DMS 273 (cell line): ENCODE data around the gene SNX19.

ENCODE experiments used
- DNase-seq: peaks from one replicate; lab custom pipeline; 2025; ENCODE audit not compliant: unreplicated experiment; lab: John Stamatoyannopoulos, UW

Gene SNX19

DNA sequence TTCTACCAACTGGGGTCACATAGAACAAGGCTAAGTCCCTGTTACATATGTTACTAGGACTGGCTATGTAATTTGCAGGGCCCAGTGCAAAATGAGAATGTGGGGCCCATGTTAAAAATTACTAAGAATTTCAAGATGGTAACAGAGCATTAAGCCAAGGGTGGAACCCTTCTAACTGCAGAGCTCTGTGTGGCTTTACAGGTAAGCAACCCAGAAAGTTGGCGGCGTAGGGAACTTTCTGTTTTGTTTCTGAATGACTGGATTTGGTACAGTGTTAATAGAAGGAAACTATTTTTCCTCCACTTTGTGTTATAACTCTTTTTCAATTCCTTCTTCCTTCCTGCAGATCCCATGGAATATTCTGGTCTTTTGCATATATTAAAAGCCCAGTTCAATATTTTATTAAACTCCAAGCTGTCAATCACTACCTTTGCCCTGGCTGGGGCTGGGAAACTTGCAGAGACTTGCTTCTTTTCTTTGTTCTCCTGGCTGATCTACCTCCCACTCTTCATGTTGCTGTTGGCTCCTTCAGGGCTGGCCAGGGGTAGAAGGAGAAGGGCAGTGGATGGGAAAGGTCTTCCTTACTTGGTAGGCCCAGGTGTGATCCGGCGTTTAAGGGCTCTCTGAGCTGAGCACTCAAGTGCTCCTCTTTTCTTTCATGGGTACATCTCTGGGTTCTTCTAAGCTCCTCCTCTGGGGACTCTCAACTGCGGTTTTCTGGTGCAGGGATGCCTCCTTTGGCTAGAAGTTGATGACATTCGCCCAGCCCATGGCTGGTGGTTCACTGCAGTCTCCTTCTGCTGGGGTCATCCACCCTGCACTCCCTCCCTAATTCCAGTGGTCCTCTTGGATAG lies 67.7 kb downstream of the SNX19 start:
- no peak for DNase-seq

DNA sequence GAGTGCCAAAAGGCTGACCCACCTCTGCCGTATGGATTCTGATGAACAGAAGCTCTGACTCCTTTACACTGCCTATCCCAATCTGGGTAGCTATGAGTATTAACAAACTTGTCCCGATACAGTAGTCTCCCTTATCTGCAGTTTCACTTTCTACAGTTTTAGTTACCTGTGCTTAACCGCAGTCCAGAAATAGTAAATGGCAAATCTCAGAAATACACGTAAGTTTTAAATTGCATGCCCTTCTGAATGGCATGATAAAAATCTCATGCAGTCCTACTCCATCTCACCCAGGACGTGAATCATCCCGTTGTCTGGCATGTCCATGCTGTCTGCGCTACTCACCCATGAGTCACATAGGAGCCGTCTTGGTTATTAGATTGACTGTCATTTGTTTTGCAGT lies 68.8 kb downstream of the SNX19 start:
- no peak for DNase-seq

DNA sequence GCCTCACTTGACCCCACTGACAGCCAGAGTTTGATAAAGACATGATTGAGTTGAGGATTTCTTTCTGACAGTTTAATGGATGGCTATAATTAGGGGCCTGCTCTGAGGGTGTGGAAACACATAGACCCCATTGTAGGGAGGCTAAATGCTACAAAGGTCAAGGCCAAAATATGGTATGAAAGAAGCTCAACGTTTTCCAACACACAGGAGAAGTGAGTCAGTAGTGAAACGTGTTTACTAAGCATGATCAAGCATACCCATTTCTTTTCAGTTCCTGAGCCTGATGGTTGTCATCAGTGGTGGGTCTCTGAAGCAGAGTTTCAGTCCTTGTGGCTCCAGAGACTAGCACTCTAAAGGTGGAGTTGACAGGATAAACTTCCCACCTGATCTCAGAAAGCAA lies 69.7 kb downstream of the SNX19 start:
- DNase-seq = no peak

DNA sequence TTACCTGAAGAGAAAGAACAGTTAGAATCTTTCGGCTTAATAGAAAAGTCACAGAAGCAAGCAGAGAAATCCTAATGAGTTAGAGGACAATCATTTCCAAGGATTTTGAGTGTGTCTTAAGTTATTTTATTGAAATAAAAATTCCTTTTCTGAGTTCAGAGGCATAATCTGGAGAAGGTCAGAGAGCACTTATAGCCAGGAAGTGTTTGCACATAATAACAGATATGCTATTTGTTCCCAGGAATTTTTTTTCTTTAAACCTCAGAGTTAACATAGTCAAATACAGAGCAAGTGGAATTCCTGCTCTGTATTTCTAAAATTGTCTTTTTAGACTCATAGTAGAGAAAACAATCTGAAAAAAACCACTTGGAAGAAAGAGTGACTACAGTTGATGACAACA lies 74.3 kb downstream of the SNX19 start:
- DNase-seq = no peak

DNA sequence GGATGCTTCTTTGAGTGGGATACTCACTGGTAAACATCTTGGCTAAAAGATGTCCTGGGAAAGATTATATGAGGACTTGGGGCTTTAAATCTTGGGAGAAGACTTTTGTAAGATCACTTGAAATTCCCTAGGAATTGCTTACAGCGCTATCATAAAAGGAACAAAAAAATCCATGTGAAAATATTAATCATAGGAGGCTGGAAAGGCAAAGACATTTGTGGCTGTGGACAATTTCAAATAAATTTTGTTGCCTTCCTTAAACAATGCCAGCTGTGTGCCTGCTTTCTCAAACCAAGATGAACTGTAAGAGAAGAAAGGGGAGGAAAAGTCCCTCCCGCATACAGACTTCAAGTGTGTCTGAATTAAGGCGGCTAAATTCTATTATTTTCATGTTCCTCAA lies 75.6 kb downstream of the SNX19 start:
- no peak for DNase-seq

- DNase-seq = peak; percentile 27
Observed at GRCh38 chr11:130839981-130840666, 76.2 kb downstream of the SNX19 start.

DNA sequence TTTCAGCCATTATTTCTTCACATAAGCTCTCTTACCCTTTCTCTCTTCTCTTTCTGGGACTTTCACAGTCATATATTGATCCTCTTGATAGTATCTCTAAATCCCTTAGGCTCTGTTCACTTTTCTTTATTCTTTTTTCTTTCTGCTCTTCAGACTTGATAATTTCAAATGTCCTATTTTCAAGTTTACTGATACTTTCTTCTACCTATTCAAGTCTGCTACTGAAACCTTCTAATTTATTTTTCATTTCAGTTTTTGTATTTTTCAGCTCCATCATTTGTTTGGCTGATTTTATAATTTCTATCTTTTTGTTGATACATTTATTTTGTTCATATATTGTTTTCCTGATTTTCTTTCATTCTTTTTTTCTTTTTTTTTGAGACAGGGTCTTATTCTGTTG lies 79.1 kb downstream of the SNX19 start:
- no peak for DNase-seq

GRCh38 chr11:130834886-130835285 lies 81.4 kb downstream of the SNX19 start:
- no peak for DNase-seq

- no peak for DNase-seq
Observed at GRCh38 chr11:130832566-130833425, 83.5 kb downstream of the SNX19 start.

DNA sequence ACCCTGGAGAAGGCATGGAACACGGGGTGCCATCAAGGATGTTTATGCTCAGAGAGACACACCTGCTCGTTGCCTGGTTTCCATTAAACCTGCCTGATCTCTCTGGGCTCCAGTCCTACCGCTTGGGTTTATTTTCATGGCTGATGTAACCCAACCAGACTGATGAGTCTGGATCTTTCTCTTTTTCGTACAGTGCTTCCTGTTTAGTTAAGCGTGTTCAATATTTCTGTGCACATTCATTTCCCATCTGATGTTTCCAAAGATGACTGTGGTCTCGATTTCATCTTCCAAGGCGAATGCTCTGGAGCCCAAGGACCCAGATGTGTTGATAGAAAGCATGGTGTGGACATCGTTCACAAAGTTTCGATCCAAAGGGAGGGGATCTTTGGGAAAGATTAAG lies 84.3 kb downstream of the SNX19 start:
- DNase-seq = no peak

GRCh38 chr11:130831506-130831905 lies 84.8 kb downstream of the SNX19 start:
- peak; percentile 69 for DNase-seq

DNA sequence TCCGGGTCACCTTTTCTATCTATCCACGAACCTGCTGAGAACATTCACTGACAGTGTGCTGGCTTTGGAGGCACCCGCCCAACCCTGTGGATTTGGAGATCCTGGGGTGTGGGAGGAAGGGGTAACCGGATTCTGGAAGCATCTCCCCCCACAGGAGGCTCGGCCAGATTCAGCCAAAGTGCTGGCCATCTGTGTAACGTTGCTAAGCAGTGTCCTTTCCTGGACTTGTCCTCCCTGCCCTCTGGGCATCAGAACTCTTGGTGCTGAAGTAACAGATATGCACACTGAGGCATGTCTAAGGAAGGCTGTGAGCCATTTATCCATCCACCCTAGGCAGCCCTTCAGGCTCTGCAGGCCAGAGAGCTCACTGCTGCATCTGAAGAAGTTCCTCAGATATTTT lies 85.7 kb downstream of the SNX19 start:
- no peak for DNase-seq

DNA sequence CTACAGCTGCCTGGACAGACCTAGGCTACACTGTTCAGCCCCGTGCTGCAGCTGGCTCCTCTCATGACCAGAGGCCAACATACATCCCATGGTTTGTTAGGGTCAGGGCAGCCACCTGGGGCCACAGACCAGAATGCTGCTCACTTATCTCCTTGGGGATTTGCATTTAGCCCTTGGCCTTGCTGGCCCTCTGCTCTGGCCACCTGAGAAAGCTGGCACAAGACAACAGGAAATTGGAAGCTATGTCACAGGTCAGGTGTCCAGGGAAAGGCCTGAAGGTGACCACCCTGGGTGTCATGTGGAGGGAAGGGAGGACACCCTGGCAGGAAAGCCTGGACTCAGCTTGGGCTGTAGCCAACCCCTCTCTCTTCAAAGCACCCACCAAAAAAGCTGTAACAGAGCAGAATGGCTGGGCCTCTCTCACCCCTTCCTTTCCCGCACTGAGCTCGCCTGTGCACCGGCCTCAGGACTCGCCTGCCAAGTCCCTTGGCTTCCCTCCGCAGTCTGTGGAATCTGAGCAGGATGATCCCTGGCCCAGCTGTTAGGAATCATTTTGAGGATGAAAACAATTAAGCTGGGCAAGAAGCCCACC lies 86.3 kb downstream of the SNX19 start:
- peak; percentile 16 for DNase-seq

GRCh38 chr11:130828741-130829140 lies 87.5 kb downstream of the SNX19 start:
- no peak for DNase-seq

DNA sequence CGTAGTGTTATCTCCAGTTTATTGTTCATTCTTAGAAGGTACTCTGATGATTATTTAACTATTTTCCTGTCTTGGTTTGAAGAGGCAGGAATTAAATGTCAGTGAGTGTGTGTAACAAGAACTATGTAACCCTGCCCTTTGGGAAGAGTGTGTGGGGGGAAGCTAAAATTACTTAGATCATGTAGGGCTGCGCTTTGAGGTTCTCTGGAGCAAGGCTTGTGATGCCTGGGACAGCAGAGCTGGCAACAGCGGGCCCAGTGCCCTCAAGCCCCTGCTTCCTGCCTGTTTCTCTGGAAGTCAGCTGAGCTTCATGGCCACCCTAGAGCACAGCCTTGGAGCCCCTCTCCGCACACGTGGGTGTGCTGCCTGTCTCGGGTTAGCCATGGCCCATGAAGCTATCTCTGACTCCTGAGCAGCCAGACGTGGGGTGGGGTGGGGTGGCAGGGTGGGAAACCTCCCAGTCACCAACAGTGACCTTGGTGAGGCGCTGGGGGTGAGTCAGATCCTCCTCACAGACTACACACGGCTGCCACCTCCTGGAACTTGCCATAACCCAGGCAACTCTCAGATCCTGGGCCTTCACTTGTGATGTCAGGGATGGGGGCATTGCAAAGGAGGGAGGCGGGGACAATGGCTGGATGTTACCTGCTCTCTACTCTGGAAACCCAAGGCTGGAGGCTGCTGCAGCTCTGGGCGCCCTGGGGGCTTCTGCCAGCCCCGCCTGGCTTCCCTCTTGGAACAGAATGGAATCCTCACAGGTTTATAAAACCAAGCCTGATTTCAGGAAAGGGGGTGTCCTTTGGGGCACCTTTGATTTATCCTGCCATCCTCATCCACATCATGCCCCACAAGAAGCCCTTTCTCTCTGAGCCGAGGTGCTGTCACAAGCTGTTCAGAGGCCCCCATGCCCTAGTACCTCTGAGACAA lies 88.6 kb downstream of the SNX19 start:
- DNase-seq = peak; percentile 62

- no peak for DNase-seq
Observed at GRCh38 chr11:130826572-130826971, 89.7 kb downstream of the SNX19 start.

DNA sequence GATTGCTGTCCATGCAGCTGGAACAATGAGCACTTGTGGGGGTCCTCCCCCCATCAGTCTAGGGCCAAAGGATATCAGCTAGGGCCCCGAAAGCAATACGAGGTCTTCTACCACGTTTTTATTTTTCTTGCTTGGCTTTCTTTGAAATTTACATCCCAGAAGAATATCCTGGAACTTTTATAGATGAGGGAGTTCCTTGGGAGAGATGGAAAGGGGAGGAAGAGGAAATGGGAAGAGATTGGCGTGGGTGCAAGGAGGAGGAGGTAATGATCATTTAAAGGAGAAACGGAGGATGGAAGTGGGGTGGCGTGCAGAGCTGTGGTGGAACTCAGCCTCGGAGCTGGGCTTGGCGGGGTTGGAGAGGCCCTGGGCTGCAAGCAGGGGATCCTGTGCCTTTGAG lies 90.3 kb downstream of the SNX19 start:
- DNase-seq = no peak

- DNase-seq = no peak
Observed at GRCh38 chr11:130825561-130825960, 90.7 kb downstream of the SNX19 start.
